ENCODE data around the gene PLXNA4.

GRCh38 chr7:132292803-132293202 is 283.5 kb downstream of the PLXNA4 start:
- TF ChIP-seq, protein P1, sequence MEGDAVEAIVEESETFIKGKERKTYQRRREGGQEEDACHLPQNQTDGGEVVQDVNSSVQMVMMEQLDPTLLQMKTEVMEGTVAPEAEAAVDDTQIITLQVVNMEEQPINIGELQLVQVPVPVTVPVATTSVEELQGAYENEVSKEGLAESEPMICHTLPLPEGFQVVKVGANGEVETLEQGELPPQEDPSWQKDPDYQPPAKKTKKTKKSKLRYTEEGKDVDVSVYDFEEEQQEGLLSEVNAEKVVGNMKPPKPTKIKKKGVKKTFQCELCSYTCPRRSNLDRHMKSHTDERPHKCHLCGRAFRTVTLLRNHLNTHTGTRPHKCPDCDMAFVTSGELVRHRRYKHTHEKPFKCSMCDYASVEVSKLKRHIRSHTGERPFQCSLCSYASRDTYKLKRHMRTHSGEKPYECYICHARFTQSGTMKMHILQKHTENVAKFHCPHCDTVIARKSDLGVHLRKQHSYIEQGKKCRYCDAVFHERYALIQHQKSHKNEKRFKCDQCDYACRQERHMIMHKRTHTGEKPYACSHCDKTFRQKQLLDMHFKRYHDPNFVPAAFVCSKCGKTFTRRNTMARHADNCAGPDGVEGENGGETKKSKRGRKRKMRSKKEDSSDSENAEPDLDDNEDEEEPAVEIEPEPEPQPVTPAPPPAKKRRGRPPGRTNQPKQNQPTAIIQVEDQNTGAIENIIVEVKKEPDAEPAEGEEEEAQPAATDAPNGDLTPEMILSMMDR (IDR thresholded peaks at IDR 0.05; ENCODE audit: low read depth, low read length, poor library complexity, severe bottlenecking): no peak
- no peak for TF ChIP-seq EZH2phosphoT487 (IDR thresholded peaks at IDR 0.05; ENCODE audit: borderline replicate concordance, low read length)

Data from DOHH2 (cell line).